Hematopoietic multipotent progenitor cell treated with erythropoietin and hydrocortisone succinate and interleukin-3 and kit ligand, for 8 days (in vitro differentiated cells): Measurements from ENCODE around the gene RHOT2.

ENCODE experiments used
- DNase-seq: peaks from one replicate; pipeline ENCODE4 v3.0.0-alpha.2; 2015

RHOT2 gene

GRCh38 chr16:632486-633335 is 35.2 kb upstream of the RHOT2 start:
- no peak for DNase-seq

GRCh38 chr16:633336-634050 is 34.4 kb upstream of the RHOT2 start:
- DNase-seq = no peak

- DNase-seq = no peak
Observed at GRCh38 chr16:634051-634670, 33.8 kb upstream of the RHOT2 start.

- DNase-seq = no peak
Observed at GRCh38 chr16:634996-635395, 32.9 kb upstream of the RHOT2 start.

- DNase-seq = no peak
Observed at GRCh38 chr16:635573-636205, 32.2 kb upstream of the RHOT2 start.

GRCh38 chr16:636206-637080 is 31.5 kb upstream of the RHOT2 start, which contains the start of gene METTL26:
Gene METTL26 (minus strand): TSS chr16:636305. CDS start chr16:636290, 15 bp downstream.
- peak; percentile 95 for DNase-seq

- DNase-seq = peak; percentile 83
Observed at GRCh38 chr16:637081-638018, 30.6 kb upstream of the RHOT2 start.

GRCh38 chr16:638034-638543 is 29.8 kb upstream of the RHOT2 start:
- DNase-seq = no peak

- DNase-seq = no peak
Observed at GRCh38 chr16:638836-639235, 29.1 kb upstream of the RHOT2 start.

- no peak for DNase-seq
Observed at GRCh38 chr16:640614-641013, 27.3 kb upstream of the RHOT2 start.

GRCh38 chr16:641326-642188 is 26.4 kb upstream of the RHOT2 start, which contains the start of gene MCRIP2:
Gene MCRIP2 (plus strand): TSS chr16:641828. CDS start chr16:641992, 164 bp downstream.
- peak; percentile 85 for DNase-seq

- peak; percentile 49 for DNase-seq
Observed at GRCh38 chr16:642189-643049, 25.5 kb upstream of the RHOT2 start.

GRCh38 chr16:643050-643368 is 24.9 kb upstream of the RHOT2 start:
- no peak for DNase-seq

- no peak for DNase-seq
Observed at GRCh38 chr16:644556-644955, 23.4 kb upstream of the RHOT2 start.

GRCh38 chr16:645852-646678 is 21.9 kb upstream of the RHOT2 start:
- DNase-seq = no peak

- no peak for DNase-seq
Observed at GRCh38 chr16:646679-647172, 21.2 kb upstream of the RHOT2 start.

GRCh38 chr16:647173-647902 is 20.6 kb upstream of the RHOT2 start:
- no peak for DNase-seq
